ENCODE results near the gene DDX3X.
"Not testable (repeated sequence)": the region's sequence is repeated elsewhere in the genome, so short reads cannot be mapped to it uniquely, and the experiment has no call there.

Gene DDX3X

DNA sequence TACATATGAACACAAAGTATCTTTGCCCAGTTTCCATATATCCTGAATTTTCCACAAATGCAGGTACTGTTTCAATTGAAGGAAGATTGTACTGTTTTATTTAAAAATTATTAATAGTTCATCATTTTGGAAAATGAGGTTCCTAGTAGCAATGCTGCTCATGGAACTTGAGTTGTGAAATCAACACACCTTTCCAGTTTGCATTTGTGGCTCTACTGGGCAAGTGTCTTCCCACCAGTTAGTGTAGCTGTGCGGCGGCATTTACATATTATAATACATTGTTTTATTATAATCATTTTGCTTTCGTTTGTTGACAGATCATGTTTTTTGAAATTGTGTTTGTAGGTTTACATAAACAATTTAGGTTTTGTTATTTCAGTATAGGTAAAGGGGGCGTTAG lies 2.0 kb upstream of the DDX3X start:
- no peak for DNase-seq

GRCh38 chrX:41332408-41333002 lies 1.5 kb upstream of the DDX3X start:
- DNase-seq, result no peak

DNA sequence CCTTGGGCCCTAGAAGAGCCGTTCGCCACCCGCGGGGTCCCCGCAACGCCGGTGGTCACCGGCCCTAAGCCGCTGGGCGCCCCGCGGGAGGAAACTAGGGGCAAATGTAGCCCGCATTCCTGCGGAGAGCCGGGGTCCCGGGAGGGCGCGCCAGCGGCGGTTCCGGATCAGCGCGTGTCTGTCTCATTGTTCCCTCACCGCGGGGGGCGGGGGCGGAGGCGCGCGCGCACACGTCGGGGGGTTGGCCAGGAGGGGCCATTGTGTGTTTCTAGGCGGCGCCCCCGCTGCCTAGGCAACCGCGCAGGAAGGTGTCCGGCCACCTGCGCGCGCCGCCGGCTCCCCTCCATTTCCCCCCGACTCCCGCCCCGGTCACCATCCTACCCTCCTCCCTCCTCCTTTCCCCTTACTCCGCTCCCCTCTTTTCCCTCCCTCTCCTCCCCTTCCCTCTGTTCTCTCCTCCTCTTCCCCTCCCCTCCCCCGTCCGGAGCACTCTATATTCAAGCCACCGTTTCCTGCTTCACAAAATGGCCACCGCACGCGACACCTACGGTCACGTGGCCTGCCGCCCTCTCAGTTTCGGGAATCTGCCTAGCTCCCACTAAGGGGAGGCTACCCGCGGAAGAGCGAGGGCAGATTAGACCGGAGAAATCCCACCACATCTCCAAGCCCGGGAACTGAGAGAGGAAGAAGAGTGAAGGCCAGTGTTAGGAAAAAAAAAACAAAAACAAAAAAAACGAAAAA lies 789 bp upstream of the DDX3X start:
- DNase-seq, result peak; percentile 88

GRCh38 chrX:41334363-41335197 lies 618 bp downstream of the DDX3X start:
- peak; percentile 76 for DNase-seq

DNA sequence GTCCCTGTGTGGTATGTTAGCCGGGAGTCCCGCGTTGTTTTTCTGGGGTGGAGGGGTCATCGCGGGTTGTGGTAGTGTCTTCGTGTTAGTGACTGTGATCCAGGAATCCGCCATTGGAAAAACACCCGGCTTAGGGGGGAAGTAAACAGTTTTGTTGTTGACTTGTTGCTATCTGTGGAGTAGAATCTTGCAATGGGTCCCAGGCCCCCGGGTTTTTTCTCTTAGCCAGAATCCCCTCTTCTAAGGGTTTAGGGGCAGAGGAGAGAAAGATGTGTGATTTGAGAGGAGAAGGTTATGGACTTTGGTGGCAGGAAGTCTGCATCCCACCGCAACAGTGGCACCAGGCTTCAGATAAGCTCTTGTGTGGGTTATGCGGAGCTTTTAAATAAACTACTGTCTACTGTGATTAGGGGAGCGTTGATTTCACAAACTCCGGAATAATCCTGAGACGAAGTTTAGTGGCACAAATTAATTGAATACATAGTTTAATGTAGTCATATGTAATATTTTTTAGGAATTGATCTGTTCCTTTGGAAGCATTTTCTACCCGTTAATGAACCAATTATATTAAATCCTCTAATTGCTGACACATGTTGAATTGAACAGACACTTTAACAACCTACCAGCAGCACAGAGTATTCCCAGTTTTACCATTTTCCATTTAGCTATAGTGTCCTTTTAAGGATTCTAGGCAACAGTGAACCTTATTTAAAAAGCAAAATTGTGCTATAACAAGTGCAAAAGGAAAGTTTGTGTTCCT lies 1.4 kb downstream of the DDX3X start:
- DNase-seq, result no peak

DNA sequence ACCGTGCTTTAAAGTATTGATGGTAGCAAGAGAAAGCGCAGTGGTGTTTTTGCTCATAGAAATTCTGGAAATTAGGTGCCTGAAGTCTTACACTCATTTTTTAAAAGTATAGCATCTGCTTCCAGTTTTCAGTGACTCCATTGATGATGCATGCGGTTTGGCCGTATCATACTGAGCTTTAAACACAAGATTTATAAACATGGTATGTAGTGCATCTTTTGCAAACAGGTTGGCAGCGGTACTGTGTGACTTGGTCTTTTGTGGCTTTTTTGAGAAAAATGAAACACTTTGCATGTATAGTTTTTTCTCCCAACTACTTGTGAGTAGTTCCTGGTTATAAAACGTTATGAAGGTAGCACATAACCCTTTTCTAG lies 2.0 kb downstream of the DDX3X start:
- DNase-seq, result no peak

GRCh38 chrX:41336447-41336846 lies 2.5 kb downstream of the DDX3X start:
- no peak for DNase-seq

DNA sequence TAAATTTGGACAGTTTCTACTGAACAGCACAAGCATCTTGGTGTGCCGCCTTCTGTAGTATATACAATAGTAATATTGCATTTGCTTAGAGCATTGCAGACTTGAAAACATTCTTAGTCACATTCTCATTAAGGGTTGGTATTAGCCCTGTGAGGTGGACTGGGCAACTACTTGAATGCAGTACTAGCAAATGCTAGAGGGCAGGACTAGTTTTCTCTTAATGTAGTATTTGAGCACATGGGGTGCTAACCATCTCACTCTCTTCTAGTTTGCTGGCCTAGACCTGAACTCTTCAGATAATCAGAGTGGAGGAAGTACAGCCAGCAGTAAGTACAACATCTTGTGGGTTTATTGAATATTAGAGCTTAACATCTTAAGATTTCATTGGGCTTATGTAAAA lies 3.2 kb downstream of the DDX3X start:
- DNase-seq, result no peak

DNA sequence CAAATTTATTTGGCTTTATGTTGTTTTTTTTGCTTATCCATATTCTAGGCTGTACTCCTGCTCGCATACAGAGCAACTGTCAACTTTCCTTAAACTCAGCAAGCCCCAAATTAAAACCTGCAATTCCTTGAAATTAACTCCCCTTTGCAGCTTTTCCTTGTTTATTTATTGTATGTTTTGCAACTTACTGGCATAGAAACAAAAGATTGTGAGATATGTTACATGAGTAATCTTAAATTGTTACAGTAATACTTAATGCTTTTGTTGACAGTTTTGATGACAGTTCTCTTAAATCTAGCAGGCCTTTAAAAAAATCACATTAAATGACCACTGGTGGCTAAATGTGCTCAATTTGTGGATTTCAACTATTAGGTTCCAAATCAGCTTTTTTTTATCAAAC lies 4.5 kb downstream of the DDX3X start:
- DNase-seq, result no peak

- no peak for DNase-seq
Measured at GRCh38 chrX:41339148-41339547, 5.2 kb downstream of the DDX3X start.

DNA sequence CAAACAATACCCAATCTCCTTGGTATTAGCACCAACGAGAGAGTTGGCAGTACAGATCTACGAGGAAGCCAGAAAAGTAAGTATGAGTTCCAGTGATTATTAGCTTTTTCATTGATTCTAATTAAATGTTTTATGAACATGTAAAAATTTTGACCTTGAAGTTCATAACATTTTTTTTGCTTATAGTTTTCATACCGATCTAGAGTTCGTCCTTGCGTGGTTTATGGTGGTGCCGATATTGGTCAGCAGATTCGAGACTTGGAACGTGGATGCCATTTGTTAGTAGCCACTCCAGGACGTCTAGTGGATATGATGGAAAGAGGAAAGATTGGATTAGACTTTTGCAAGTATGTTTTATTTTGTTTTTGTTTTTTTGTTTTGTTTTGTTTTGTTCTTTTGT lies 10.1 kb downstream of the DDX3X start:
- DNase-seq, result no peak

DNA sequence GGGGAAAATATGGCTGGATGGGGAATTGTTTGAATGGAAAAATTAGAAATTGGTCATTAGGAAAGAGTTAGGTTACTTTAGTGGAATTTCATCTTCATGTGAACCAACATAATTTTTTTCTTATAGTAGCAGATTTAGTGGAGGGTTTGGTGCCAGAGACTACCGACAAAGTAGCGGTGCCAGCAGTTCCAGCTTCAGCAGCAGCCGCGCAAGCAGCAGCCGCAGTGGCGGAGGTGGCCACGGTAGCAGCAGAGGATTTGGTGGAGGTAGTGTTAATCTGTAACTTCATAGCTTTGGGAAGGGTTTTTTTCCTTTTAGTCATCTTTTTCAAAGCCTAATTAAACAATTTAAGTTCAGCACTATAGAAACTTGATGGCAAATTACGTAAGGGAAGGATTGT lies 13.2 kb downstream of the DDX3X start:
- no peak for DNase-seq

- no peak for DNase-seq
Measured at GRCh38 chrX:41348551-41348950, 14.6 kb downstream of the DDX3X start.

DNA sequence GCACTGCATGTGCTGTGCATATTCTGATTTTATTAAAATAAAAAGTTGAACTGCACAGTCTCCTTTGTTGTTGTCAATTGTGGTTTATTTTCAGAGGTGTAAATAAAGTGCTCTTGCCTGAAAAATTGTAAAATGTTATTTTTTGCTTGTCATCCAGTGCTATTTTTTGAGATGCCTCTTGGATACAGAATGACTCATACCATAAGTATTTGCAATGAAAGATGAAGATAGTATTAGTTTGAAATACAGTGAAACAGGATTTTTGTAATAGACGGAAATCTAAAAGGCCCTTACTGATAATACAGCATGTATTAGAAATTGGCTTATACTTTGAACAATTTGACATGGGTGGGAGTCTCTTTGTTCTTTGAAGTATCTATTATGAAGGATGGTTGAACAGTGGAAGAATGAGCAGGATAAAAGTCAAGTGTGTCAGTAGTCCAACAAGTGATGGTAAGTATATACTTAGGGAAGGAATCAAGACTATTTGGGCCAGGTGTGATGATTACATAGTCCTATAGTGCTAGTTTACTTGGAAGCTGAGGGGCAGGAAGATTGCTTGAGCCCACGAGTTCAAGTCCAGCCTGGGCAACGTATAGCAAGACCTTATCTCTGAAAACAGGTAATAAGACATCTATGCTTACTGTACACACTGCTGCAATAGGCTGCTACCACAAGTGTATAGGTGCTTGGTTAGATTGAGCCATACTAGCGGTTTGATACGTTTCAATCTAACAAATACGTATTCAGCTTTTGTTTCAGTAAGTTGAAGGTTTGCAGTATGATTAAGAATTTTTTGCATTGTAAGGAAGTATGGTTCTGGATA lies 16.4 kb downstream of the DDX3X start:
- DNase-seq, result no peak

GRCh38 chrX:41350976-41351569 lies 17.1 kb downstream of the DDX3X start:
- no peak for DNase-seq

DNA sequence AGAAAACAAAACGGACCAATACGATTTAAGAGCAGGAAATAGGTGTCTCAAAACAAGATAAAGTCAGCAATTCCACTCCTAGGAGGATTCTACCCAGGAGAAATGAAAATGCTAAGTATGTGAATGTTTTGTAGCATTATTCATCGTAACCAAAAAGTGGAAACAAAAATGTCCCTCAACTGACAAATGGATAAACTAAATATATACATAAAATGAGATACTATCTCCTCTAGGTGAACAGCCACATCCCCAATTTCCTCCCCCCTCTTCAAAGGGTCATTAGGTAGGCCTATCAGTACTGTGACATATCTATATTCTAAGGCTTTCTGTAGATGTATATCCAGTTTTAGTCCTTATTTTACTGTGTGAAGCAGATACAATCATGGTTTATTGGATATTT lies 18.0 kb downstream of the DDX3X start:
- no peak for DNase-seq

GRCh38 chrX:41352329-41352838 lies 18.4 kb downstream of the DDX3X start:
- DNase-seq, result no peak

DNA sequence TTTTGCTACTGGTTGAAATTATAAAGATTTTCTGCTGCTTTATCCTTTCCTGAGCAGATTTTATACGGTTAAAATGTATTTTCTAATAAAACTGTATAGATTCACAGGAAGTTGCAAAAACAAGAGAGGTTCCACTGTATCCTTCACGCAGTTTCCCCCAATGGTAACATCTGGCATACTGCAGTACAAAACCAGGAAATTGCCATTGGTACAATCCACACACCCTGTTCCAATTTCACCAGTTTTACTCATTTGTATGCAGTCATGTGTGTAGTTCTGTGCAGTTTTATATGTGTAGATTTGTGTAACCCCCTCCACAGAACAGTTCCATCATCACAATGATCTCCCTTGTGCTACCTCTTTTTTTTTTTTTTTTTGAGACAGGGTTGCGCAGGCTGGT lies 20.0 kb downstream of the DDX3X start:
- no peak for DNase-seq

- no peak for DNase-seq
Measured at GRCh38 chrX:41369152-41369551, 35.2 kb downstream of the DDX3X start.

- not testable (repeated sequence) for DNase-seq
Measured at GRCh38 chrX:41371575-41371974, 37.6 kb downstream of the DDX3X start.

DNA sequence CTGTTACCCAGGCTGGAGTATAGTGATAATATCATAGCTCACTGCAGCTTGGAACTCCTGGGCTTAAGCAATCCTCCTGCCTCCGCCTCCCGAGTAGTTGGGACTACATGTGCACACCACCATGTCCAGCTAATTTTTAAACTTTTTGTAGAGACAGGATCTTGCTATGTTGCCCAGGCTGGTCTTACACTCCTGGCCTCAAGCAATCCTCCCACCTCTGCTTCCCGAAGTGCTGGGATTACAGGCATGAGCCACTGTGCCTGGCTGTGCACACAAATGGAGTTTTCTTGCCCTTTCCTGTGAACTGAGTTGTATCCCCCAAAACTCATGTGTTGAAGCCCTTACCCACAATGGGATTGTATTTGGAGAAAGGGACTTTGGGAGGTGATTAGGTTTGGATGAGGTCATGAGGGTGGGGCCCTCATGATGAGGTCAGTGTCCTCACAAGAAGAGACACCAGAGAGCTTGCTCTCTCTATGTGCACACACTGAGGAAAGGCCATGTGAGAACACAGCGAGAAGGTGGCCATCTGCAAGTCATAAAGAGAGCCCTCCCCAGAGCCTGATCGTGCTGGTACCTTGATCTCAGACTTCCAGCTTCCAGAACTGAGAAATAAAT lies 40.1 kb downstream of the DDX3X start:
- no peak for DNase-seq
